ENCODE results near the gene PARD3. TPM values are rescaled to one million over a fixed set of nuclear protein-coding genes. Genes with fewer than 3 reads are reported as not detected.
A peak's percentile ranks its signal among the peaks of the same experiment; 100 is the strongest.
"Not testable (repeated sequence)": the region's sequence is repeated elsewhere in the genome, so short reads cannot be mapped to it uniquely, and the experiment has no call there.

The PARD3 gene
- total RNA-seq, 4 donors from 2014 or later: 115 to 226 (median 141) TPM

- no peak for DNase-seq (ENCODE audit: low spot score in 2 of 2)
- TF ChIP-seq POLR2A (IDR thresholded peaks at IDR 0.05) (no peak), EP300 (IDR thresholded peaks at IDR 0.05) (no peak), POLR2AphosphoS5 (IDR thresholded peaks at IDR 0.05) (no peak)
- TF ChIP-seq, protein P1, sequence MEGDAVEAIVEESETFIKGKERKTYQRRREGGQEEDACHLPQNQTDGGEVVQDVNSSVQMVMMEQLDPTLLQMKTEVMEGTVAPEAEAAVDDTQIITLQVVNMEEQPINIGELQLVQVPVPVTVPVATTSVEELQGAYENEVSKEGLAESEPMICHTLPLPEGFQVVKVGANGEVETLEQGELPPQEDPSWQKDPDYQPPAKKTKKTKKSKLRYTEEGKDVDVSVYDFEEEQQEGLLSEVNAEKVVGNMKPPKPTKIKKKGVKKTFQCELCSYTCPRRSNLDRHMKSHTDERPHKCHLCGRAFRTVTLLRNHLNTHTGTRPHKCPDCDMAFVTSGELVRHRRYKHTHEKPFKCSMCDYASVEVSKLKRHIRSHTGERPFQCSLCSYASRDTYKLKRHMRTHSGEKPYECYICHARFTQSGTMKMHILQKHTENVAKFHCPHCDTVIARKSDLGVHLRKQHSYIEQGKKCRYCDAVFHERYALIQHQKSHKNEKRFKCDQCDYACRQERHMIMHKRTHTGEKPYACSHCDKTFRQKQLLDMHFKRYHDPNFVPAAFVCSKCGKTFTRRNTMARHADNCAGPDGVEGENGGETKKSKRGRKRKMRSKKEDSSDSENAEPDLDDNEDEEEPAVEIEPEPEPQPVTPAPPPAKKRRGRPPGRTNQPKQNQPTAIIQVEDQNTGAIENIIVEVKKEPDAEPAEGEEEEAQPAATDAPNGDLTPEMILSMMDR (IDR thresholded peaks at IDR 0.05): no peak
- Histone ChIP-seq H3K4me3 (no peak overlapping the region), H3K27me3 (no peaks in the 10 kb centered on the region), H3K36me3 (no peaks in the 10 kb centered on the region), H3K9me3 (no peaks in the 10 kb centered on the region), H3K27ac (no peak overlapping the region), H3K4me1 (peaks cover 51% of the 10 kb centered on the region)
- 85% methylated on average over 6 of the region's 6 CpGs for WGBS
These were observed 72.6 kb downstream of the PARD3 start for GRCh38 chr10:34742456-34742855.

DNA sequence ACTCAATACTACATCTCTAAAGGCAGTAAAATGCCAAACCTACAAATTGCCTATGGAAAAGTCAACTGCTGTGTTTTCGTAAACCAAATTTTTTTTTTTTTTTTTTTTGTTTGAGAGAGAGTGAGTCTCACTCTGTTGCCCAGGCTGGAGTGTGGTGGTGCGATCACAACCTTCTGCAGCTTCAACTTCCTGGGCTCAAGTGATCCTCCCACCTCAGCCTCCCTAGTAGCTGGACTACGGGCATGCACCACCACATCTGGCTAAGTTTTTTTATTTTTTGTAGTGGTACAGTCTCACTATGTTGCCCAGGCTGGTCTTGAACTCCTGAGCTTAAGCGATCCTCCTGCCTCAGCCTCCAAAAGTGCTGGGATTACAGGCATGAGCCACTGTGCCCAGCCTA is 74.0 kb downstream of the PARD3 start:
- not testable (repeated sequence) for DNase-seq (ENCODE audit: low spot score in 2 of 2); H3K36me3 ChIP-seq; H3K27ac ChIP-seq; H3K27me3 ChIP-seq; H3K4me3 ChIP-seq; H3K9me3 ChIP-seq
- WGBS: 98% methylated on average over 4 of the region's 4 CpGs
- H3K4me1 ChIP-seq: peaks cover 46% of the 10 kb centered on the region

DNA sequence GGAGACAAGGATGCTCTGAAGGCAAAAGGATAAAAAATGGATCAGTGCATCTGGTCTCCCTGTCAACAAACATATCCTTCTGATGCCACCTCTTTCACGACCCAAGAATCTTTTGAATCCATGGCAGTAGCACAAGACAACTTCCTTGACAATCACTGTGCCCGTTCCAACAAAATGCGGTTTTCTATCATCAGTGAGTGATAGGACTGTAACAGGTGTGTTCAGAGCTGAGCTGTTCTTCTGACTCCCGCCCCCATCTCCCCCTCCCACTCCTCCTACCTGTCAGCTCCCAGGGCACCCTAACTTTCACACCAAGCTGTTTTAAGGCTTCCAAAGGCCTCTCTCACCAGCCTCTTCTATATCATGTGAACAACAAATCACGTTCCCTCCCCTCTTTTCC is 74.8 kb downstream of the PARD3 start:
- peaks cover 44% of the 10 kb centered on the region for H3K4me1 ChIP-seq
- no peaks in the 10 kb centered on the region for H3K9me3 ChIP-seq
- TF ChIP-seq, protein P1 (IDR thresholded peaks at IDR 0.05): no peak
- TF ChIP-seq POLR2A (IDR thresholded peaks at IDR 0.05) (no peak), POLR2AphosphoS5 (IDR thresholded peaks at IDR 0.05) (no peak), EP300 (IDR thresholded peaks at IDR 0.05) (no peak)
- 32% methylated on average over 5 of the region's 5 CpGs for WGBS
- H3K4me3 ChIP-seq: no peak overlapping the region
- H3K27me3 ChIP-seq: no peaks in the 10 kb centered on the region
- H3K36me3 ChIP-seq: no peaks in the 10 kb centered on the region
- peak overlapping the region; percentile 6 for H3K27ac ChIP-seq
- DNase-seq (ENCODE audit: low spot score in 2 of 2): no peak

GRCh38 chr10:34739915-34740314 is 75.2 kb downstream of the PARD3 start:
- Histone ChIP-seq H3K27me3 (no peaks in the 10 kb centered on the region), H3K4me3 (no peak overlapping the region), H3K9me3 (no peaks in the 10 kb centered on the region), H3K36me3 (no peaks in the 10 kb centered on the region), H3K27ac (peak overlapping the region; percentile 6), H3K4me1 (peaks cover 44% of the 10 kb centered on the region)
- no peak for DNase-seq (ENCODE audit: low spot score in 2 of 2)
- TF ChIP-seq EP300 (IDR thresholded peaks at IDR 0.05) (no peak), POLR2A (IDR thresholded peaks at IDR 0.05) (no peak), POLR2AphosphoS5 (IDR thresholded peaks at IDR 0.05) (no peak)
- TF ChIP-seq, protein P1 (IDR thresholded peaks at IDR 0.05): no peak
- 8% methylated on average over 9 of the region's 9 CpGs for WGBS

GRCh38 chr10:34737772-34738169 is 77.3 kb downstream of the PARD3 start:
- peaks cover 24% of the 10 kb centered on the region for H3K4me1 ChIP-seq
- WGBS: 90% methylated on average over 7 of the region's 7 CpGs
- no peak overlapping the region for H3K4me3 ChIP-seq
- H3K27ac ChIP-seq: no peak overlapping the region
- H3K36me3 ChIP-seq: no peaks in the 10 kb centered on the region
- DNase-seq (ENCODE audit: low spot score in 2 of 2): no peak
- H3K27me3 ChIP-seq: no peaks in the 10 kb centered on the region
- no peak for TF ChIP-seq POLR2A (IDR thresholded peaks at IDR 0.05)
- no peak for TF ChIP-seq EP300 (IDR thresholded peaks at IDR 0.05)
- TF ChIP-seq, protein P1 (IDR thresholded peaks at IDR 0.05): no peak
- TF ChIP-seq POLR2AphosphoS5 (IDR thresholded peaks at IDR 0.05): no peak
- H3K9me3 ChIP-seq: no peaks in the 10 kb centered on the region
